ACHN (cell line): ENCODE data around the gene RAB43.
A peak's percentile ranks its signal among the peaks of the same experiment; 100 is the strongest.
"Not testable (repeated sequence)": the region's sequence is repeated elsewhere in the genome, so short reads cannot be mapped to it uniquely, and the experiment has no call there.

Experiments
- DNase-seq: peaks from one replicate; pipeline ENCODE4 v3.0.0-alpha.2; 2015
- in situ Hi-C: cut with HindIII; loops from 2 replicates; pipeline ENCODE4 v1.10.0; 2017; ENCODE audit warnings: low sequenced_read_pairs, low pct_ligation_motif_present, low pct_unique_long_range_greater_than_20kb

The RAB43 gene

DNA sequence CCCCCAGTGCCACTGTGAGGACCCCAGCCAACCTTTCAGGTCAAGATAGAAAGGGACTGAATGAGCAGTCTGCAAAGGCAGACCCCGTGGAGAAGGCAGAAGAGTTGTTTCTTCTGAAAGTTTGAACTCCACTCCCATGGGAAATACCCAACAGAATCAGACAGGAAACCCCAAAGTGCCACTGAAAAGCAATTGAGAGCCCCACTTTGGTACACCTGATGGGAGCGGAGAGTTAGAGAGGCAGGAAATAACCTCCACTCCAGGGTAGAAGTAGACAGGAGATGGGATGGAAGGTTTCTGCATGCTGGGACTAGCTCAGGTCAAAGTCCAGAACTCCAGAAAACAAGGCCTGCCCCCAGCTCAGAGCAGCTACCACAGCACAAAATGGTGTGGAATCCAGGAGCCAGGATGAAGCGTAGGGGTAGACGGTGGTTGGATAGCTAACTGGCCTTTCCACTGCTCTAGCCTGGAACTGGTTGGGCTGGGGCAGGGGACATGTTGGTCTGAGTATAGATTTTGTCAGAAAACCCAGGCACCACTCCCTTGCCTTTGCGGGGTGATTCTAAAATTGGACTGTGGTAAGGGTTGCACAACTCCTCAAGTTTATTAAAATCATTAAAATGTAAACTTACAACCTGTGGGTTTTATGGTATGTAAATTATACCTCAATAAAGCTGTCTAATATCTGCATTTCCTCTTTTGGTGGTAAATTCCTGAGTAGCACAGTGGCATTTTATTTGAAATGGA is 1.9 kb upstream of the RAB43 start:
- in situ Hi-C loops: no loop called here
- no peak for DNase-seq

DNA sequence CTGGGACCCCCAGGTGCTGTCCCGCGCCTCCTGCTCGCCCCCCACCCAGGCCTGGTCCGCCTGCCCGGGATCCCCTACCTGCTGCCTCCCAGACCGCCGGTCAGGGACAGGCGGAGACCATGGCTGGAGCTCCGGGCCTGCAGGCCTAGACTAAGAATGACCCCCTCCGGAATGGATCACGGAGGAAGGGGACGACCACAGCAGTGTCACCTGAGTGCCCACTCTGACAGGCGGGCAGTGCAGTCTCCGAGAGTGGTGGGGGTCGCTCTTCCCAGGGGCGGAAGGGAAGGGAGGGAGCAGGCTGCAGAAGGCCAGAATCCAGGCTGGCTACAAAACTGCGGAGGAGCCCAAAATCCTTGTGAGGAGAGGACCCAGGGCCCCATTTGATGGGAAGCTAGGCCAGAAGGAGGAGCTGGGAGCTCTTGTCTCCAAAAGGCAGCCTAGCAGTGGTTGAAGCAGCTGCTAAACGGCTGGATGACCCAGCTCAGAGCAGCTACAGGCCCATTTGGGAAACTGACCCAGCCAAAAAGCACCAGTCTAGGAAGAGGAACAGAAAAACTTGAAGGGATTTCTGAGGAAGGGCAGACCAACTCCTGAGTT is 908 bp upstream of the RAB43 start:
- in situ Hi-C loops: no loop called here

GRCh38 chr3:129121016-129121791 is 400 bp downstream of the RAB43 start:
- no peak for DNase-seq
- in situ Hi-C loops: no loop called here

More for the DNA sequence above, 908 bp upstream of the RAB43 start:
- DNase-seq: no peak

DNA sequence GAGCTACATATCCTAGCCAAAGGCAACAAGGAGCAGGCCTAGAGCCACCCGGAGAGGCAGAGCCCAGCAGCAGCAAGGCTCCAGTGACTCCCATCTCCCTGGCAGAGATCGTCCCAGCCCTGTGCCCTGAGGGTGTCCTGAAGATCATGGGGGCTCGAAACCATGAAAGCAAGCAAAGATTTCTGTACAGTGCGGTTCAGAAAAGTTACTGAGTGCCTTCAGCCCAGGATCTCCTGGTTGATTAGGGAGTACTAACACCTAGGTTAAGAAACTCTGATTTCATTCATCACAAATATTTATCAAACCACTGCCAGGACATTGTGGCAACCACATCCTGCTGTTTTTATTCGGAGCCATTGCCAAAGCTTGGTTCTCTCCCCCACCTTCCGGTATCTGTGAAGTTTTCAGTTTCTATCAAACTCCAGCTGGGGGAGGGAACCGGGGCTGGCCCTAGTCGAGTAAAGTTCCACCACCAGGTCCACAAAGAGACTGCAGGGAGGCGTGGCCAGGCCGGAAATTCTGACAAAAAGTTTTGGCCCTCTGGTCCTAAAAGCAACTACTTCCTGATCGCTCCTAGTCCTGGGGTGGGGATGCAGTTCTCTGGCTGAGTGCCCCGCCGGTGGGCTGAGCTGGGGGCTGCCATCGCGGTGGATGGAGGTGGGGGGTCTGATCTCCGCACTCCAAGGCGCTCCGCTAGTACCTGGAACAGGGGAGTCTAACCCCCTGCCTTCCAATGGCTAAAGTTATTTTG is 1.2 kb downstream of the RAB43 start:
- in situ Hi-C loops: no loop called here
- peak; percentile 79 for DNase-seq

- in situ Hi-C loops: no loop called here
- DNase-seq: no peak
Observed at GRCh38 chr3:129119365-129120100, 2.1 kb downstream of the RAB43 start.

- DNase-seq: no peak
- in situ Hi-C loops: no loop called here
Observed at GRCh38 chr3:129118745-129119144, 2.9 kb downstream of the RAB43 start.

GRCh38 chr3:129117134-129117533 is 4.5 kb downstream of the RAB43 start:
- in situ Hi-C loops: no loop called here
- DNase-seq: no peak

GRCh38 chr3:129116482-129116946 is 5.1 kb downstream of the RAB43 start:
- no peak for DNase-seq
- in situ Hi-C loops: no loop called here

GRCh38 chr3:129114455-129114854 is 7.1 kb downstream of the RAB43 start:
- DNase-seq: no peak
- in situ Hi-C loops: no loop called here

GRCh38 chr3:129112308-129113052 is 9.1 kb downstream of the RAB43 start:
- in situ Hi-C loops: no loop called here
- peak; percentile 62 for DNase-seq

DNA sequence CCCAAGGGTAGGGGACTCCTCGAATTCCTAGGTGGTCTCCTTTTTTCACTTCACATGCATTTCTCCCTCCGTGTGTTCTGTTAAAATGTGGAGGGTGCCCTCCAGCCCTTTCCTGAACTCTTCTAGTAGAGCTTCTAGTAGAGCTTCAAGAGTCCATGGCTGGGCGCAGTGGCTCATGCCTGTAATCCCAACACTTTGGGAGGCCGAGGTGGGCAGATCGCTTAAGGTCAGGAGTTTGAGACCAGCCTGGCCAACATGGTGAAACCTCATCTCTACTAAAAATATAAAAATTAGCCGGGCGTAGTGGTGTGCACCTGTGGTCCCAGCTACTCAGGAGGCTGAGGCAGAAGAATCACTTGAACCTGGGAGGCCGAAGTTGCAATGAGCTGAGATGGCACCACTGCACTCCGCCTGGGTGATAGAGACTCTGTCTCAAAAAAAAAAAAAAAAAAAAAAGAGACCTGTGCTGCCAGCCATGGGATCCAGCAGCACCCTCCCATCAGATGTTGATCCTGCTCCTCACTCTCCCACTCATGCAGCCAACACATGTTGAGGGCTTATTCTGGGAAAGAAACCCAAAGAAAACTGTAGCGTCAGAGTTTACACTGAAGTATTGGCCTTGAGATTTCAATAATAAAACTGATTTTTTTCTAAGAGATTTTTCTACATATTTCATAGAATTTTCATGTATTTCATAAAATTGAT is 10.4 kb downstream of the RAB43 start:
- in situ Hi-C loops, DNase-seq: not testable (repeated sequence)

DNA sequence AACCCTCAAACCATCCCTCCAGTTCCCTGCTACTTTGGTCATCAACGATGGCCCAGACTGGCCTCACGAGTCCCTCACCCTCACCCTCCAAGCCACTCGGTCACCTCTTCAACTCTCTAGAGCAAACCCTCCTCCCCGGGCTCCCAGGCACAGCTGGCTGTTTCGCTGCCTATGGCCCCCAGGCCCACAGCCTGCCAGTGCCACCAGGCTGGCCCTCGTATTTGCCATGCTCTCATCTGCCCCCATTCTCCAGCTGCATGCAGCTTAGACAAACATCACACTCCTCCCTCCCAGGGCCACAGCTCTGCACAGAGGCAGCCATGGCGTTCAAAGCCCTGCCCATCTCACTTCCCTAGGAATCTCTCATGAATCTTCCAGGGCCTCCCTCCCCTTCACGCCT is 13.8 kb downstream of the RAB43 start:
- no peak for DNase-seq
- in situ Hi-C loops: no loop called here

GRCh38 chr3:129106866-129107565 is 14.6 kb downstream of the RAB43 start:
- in situ Hi-C loops: no loop called here
- DNase-seq: no peak

- in situ Hi-C loops: no loop called here
- no peak for DNase-seq
Observed at GRCh38 chr3:129106320-129106719, 15.3 kb downstream of the RAB43 start.

DNA sequence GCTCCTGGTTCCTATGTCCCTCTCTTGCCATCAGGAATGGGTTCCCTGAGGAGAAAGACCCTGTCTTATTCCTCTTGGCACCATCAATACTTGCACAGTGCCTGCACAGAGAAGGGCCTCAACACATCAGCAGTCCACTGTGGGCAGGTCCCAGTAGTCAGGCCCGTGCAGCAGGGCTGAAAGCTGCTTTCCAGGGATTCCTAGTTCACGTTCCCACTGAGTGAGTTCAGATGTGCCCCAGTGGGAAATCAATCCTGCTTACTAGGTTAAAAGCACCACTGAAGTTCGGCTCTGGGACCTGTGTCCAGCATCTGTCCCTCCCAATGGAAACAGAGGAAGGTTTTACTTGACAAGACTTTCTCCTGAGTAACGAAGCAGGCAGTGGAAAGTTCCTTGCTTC is 15.7 kb downstream of the RAB43 start:
- no peak for DNase-seq
- in situ Hi-C loops: no loop called here

DNA sequence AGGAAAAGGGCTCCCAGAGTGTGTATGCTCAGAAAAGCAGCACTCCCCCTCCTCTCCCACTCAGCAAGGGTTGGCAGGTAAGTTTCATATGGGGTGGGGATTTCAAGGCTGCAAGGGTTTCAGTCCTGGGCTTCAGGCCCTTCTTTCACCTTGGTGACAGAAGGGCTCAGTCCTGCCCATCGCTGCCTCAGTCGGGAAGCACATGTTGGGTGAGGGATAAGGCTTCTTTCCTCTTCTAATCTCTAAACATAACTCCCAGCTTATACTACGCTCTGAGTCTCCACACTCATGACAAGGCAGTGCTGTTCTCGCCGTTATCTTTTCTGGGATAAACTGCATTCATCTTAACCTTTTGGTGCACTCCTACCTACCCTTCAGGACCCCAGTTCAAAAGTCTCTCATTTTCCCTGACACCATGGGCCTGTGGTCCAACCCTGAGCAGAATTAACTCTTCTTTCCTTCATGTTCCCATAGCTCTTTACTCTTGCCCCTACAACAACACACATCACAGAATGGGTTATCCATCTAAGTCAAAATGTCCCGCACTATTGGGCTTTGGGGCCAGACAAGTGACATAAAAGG is 17.0 kb downstream of the RAB43 start:
- no peak for DNase-seq
- in situ Hi-C loops: no loop called here
